Stimulated activated CD4-positive, alpha-beta T cell treated with anti-CD3 and anti-CD28 coated beads, Interleukin-4, amount 100 ng/mL, for 1 hour (primary cell): Measurements from ENCODE around the gene WLS.

ENCODE experiments used
- DNase-seq: peaks from one replicate; pipeline ENCODE4 v3.0.0-alpha.2; 2020

WLS gene

GRCh38 chr1:68227598-68227997, 4.7 kb downstream of the WLS start:
- DNase-seq: no peak

- no peak for DNase-seq
These were observed 6.5 kb downstream of the WLS start for GRCh38 chr1:68225781-68226180.

DNA sequence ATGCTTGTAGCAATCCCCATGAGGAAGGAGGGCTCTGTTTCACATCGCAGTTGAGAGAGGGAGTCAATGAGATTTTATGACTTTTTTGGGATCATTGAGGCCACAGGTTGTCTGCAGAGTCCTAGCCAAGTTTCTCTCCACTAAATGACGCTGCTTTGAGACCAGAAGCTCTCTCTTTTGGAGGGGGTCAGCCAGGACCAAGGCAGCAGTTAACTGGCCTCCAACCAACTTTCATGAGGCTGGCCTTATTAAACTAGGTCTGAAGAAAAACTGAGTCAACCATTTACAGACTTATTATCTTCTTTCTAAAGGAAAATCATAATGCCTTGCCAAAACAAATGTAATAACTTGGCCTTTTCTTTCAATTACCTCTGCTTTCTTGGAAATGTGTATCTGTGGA, 8.6 kb downstream of the WLS start:
- DNase-seq: no peak

DNA sequence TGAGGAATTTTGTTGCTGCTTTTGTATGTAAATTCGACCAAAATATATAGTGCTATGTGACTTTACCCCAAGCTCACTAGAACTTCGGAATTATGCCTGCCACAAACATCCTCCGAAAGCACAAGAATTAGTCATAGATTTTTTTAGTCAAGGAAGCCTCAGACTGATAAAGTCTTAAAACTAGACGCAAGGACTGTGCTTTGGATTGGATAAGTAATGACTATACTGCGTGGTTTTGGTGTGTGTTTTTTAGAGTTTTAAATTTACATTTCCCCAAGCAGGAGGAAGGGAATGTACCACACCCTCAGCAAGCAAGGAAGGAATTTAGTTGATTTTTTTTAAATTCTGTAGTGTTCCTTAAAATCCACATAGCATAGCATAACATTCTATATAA, 10.3 kb downstream of the WLS start:
- no peak for DNase-seq

- no peak for DNase-seq
These were observed 11.0 kb downstream of the WLS start for GRCh38 chr1:68221001-68221979.

- DNase-seq: no peak
These were observed 11.9 kb downstream of the WLS start for GRCh38 chr1:68220420-68220819.

- DNase-seq: no peak
These were observed 13.8 kb downstream of the WLS start for GRCh38 chr1:68218490-68218889.

DNA sequence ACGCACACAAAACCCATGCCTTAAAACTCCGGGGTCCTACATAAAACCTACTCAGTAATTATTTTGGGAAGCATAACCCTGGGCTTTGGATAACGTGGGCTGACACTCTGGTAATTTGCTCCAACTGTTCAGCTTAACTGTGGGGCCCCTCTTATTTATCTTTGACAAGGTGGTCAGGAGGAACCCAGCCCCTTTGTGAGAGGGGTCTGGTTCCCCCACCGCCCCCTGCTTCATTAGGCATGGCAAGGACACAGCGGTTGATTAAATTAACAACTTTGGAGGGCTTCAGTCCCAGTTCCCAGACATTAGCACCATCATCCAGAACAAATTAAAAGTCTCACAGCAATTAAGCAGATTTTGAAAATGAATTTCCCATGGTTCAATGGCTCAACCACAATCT, 14.7 kb downstream of the WLS start:
- DNase-seq: no peak

GRCh38 chr1:68217060-68217554, 15.2 kb downstream of the WLS start:
- no peak for DNase-seq

DNA sequence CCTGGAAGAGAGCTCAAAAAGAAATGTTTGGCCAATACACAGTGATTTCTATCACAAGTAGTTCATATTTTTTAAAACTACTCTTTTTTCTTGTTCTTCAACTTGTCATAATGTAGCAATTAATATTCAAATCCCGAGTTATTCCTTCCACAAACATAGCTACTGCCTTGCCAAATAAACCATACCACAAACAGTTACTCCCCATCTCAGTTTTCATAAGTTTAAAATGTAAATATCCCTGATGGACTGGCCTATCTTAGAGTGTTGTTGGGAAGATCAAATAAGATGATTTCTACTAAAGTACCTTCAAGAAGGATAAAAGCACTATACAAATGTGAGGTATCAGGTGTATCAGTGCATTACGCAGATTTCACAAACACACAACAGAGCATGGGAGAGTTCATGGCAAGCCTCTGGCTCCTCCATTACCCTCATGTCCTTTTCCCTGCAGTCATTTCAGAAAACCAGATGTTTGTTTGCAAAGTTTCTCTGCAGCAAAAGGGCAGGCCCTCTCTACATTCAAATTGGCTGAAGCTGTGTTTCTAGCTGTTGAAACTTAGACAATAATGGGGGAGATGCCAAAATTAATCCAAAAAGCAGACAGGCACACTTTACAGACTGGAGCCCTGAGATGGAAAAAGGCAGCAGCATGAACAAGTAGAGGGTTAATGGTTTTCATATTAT, 16.1 kb downstream of the WLS start:
- DNase-seq: no peak

- DNase-seq: no peak
These were observed 18.5 kb downstream of the WLS start for GRCh38 chr1:68213843-68214242.

DNA sequence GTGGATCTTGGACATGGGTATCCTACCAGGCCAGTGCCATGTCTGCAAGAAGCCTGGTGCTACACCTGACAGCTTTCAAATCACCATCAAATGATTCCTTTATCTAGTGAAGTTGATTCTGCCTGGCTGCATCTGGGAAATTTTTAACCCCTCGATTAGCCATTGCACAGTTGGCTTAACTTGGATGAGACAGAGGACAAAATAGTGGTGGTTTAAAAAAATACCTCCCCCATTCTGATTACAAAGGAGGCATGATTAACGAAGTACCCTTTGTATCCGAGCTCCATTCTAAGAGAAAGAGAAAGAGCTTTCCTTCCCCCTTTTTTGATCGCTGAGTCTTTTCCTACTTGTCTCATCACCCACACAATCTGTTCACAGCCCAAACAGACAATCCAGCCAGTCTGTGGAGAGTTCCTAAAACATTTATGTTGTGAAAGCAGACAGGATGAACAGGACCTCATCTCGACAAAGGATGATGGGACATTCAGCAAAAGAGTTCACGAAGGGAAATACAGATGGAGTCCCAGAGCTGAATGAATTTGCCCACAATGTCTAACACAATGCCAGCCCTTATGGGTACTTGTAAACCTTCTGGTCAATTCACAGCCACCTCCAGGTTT, 20.5 kb downstream of the WLS start:
- no peak for DNase-seq

- DNase-seq: no peak
These were observed 21.5 kb downstream of the WLS start for GRCh38 chr1:68210829-68211228.

DNA sequence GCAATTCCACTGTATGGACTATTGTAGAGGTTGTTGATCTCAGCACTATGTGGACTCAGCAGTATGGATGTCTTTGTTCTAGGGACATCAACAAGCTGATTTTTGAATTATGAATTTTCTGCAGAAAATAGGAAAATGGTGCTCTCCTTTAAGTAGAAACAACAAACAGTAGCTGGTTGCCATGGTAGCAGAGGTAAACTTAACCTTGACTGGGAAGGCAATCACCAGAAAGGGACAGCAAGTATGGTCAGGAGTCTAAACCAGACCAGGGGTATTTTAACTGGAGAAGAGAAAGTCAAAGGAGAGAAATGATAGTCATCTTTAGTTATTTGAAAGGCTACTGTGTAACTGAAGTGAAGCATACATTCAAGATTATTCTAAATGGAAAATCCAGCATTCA, 22.3 kb downstream of the WLS start:
- DNase-seq: no peak

DNA sequence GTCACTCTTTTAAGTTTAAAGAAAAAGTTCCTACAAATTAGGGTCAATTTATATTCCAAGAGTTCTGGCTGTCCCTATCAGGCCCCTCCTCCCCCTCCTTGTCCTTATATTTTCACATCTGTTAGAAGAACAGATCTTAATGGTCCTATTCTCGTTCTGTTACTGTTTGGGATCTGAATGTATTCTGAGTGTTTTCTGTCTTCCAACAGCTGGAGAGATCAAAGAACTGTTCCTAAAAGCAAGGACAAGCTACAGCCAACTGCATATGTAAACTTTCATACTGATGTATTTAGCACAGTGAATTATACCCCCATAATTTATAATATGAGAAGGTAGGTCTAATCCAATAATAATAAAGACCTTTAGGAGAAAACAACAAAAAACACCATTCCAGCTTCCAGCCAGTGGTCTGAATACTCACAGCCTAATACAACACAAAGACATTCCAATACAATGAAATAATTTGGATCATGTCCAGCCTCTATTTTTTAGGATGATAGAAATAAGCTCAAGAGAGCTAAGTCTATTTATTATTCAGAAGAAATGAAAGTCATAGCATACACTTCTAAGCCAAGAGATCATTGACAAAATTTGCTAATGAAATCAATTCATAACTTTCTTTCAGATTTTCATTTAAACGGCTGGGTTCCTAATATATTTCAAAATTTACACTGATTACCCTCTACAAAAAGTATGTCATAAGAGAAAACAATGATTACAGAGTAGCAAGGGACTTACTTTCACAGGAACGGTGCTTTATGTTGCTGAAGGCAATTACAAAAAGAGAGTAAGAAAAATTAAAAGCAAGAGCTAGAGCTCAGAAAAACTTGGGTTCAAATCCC, 25.3 kb downstream of the WLS start:
- no peak for DNase-seq

GRCh38 chr1:68205794-68206358, 26.4 kb downstream of the WLS start:
- no peak for DNase-seq

GRCh38 chr1:68204977-68205630, 27.2 kb downstream of the WLS start:
- no peak for DNase-seq

- DNase-seq: no peak
These were observed 30.0 kb downstream of the WLS start for GRCh38 chr1:68202239-68202832.

DNA sequence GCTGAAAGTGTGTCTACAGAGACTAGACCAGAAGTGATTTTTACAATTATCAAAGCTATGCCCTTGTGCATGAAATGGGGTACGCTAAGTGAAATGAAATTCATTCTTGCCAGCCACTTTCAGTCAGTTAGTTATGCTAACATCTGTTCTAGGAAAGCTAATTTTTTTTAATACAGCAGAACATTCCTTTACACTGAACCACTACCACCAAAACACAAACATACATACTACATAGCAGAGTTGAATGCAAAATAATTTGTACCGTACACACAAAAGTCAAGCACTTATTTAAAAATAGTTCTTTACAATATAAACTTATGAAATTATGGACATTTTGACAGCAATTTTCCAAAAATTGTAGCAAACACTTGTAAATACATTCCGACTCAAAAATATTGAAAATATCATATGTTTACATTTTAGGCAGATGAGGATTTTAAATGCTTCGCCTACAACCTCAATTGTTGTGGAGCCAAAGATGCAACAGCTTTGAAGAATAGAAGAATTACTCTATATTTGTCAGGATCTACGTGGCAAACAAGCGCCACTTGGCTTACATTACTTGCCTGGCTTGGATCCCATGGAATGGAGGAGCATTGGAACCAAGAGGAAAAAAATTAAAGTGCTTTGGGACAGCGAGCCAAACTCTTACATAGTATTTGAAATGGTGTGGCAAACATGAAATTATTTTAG, 30.6 kb downstream of the WLS start:
- no peak for DNase-seq

DNA sequence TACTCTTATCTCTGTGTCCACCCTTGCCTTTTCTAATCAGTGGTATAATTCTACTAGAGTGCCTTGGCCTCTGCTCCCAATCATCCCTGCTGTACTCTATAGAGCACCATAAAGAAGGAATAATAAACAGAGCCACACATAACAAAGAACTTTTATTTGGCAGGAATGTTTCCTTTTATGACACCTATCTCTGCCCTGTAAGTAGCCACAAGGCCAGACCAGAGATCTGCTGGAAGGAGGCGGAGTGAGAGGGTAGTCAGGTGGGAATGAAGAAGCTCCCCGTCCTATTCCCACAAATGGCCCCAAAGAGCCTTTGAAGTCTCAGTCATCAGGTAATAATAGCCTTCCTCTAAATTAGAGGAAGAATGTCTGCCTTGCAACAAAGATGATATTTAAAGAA, 32.7 kb downstream of the WLS start:
- DNase-seq: no peak

DNA sequence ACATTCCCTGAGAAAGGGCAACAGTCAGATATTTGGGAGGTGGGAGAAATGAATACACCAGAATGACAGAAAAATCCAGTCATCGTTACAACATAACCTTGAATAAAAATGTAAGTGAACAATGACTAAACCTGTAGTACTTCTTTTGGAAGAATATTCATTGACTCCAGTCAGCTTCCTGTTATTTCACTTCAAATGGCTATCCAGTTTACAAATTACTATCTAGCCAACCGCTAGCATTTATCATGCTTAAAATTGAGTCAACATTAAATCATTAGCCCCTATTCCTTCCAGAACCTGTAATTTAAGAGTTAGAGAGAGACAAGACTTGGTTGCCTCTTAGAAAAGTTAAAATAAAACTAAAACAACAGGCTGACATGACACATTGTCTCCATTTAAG, 33.6 kb downstream of the WLS start:
- DNase-seq: no peak
